Heart left ventricle (tissue), 16 donors: ENCODE data around the gene AQP2. TPM values are rescaled to one million over a fixed set of nuclear protein-coding genes. Genes with fewer than 3 reads are reported as not detected.

Experiments
- ATAC-seq, 4 donors: fragments of 200-7000 bp; cut with Tn5 transposase; one replicate each; pipeline ENCODE4 v1.9.1; 2020 to 2022; ENCODE audit warnings: moderate library complexity in 4 of 4, mild to moderate bottlenecking in 3 of 4, moderate number of reproducible peaks in 1 of 4
- DNase-seq, 5 donors: peaks; one replicate each; pipeline ENCODE4 v3.0.0-alpha.2; 2020
- H3K27ac ChIP-seq, 12 donors: fragments of 200-600 bp; sonication (generic) in 4 of 12; one replicate each; pipeline versions ENCODE4 v1.5.0 to v1.8.0; 2016 to 2022; ENCODE audit warnings: mild to moderate bottlenecking in 2 of 12
- H3K27me3 ChIP-seq, 9 donors: fragments of 200-600 bp; sonication (generic) in 2 of 9; one replicate each; pipeline versions ENCODE4 v1.5.1 to v1.8.0; 2016 to 2022; ENCODE audit warnings: mild to moderate bottlenecking in 3 of 9
- H3K36me3 ChIP-seq, 9 donors: fragments of 200-600 bp; sonication (generic) in 2 of 9; one replicate each; pipeline versions ENCODE4 v1.5.0 to v1.8.0; 2018 to 2022; ENCODE audit warnings: mild to moderate bottlenecking in 2 of 9
- H3K4me1 ChIP-seq, 12 donors: fragments of 200-600 bp; sonication (generic) in 4 of 12; one replicate each; pipeline versions ENCODE4 v1.5.0 to v1.8.0; 2016 to 2022; ENCODE audit warnings: mild to moderate bottlenecking in 3 of 12
- H3K4me3 ChIP-seq, 12 donors: fragments of 200-600 bp; sonication (generic) in 4 of 12; one replicate each; pipeline versions ENCODE4 v1.5.0 to v1.8.0; 2017 to 2022; ENCODE audit warnings: mild to moderate bottlenecking in 9 of 12, moderate library complexity in 4 of 12
- H3K9me3 ChIP-seq, 12 donors: fragments of 200-600 bp; sonication (generic) in 4 of 12; one replicate each; pipeline versions ENCODE4 v1.5.0 to v1.8.0; 2016 to 2022; ENCODE audit warnings: mild to moderate bottlenecking in 1 of 12
- POLR2A ChIP-seq, 2 donors: fragments of 450-650 bp; IDR thresholded peaks; one replicate each; pipeline ENCODE4 v1.6.1; 2017; ENCODE audit warnings: antibody characterized with exemption in 2 of 2, mild to moderate bottlenecking in 2 of 2, moderate library complexity in 2 of 2
- WGBS, 4 donors: extraction: QIAGEN DNeasy Blood & Tissue Kit in 2 of 4; methylation state at CpG; one replicate each; pipeline versions ENCODE4 v1.1.5 to v1.1.7; 2013 to 2018; 5-methylcytosine and 5-hydroxymethylcytosine counted together
- intact Hi-C, 10 donors: fragments of 100-400 bp; cut with DNase I; formaldehyde crosslinking; loops; one replicate each; pipeline versions ENCODE4 v1.11.1 to v1.14.2; 2022
- polyA plus RNA-seq, 2 donors: library from polyadenylated mRNA; stranded (reverse); fragments of 200-250 nt; gene quantifications; one replicate each; pipeline ENCODE4 v1.2.3, GENCODE V29; 2013
- total RNA-seq, 9 donors: library from RNA; depleted of rRNA in 2 of 9; stranded (reverse); fragments of >200 nt in 2 of 9; fragmentation: NEBNext Ultra II Directional in 3 of 9; extraction: Animal tissue kit (Norgen Biotek cat#: 25700) in 3 of 9; gene quantifications; one replicate each; pipeline versions ENCODE4 v1.1.0 to v1.2.4, GENCODE V29; 2016 to 2023
- TF ChIP-seq, protein P1 (sequence below), 12 donors: fragments of 200-600 bp; sonication (generic) in 4 of 12; IDR thresholded peaks; one replicate each; pipeline versions ENCODE4 v1.5.0 to v1.8.0; 2018 to 2022; ENCODE audit warnings: antibody characterized with exemption in 12 of 12, mild to moderate bottlenecking in 5 of 12
- donor health status: ischemic (EF 13 %, LVEDD 7.1; RV severe dilation, severe dysfunction).
- donor health status: healthy with polysubstance abuse.
- donor health status: DM: no; HTN: yes; CAD: no.
- donor health status: DM: no; HTN: no; CAD: no.
- donor health status: ischemic (EF 25% LVEDD 6.9; RV normal size, moderate dysfunction).
- donor health status: ischemic (EF 25% LVEDD 5.7; RV mildly dilated, moderate dysfunction).
- donor health status: healthy.
- donor health status: DM: yes; HTN: yes; CAD: no.
- donor health status: ischemic (EF 35%, LVEDD 5.7; RV mildly dilated, moderate dysfunction).
- donor health status: nonischemic (EF 11% LVEDD 7.7; RV severe dilation, severe dysfunction).
- donor health status: DM: yes; HTN: yes; CAD: no.
- donor health status: PGD.
- donor health status: ischemic (EF 29% LVEDD 5.4; RV normal size, mild dysfunction).
- donor health status: nonischemic (EF 23%, LVEDD 6.1; RV moderate dilation, normal function).

The AQP2 gene
- total and polyA plus RNA-seq, 11 donors = not detected

DNA sequence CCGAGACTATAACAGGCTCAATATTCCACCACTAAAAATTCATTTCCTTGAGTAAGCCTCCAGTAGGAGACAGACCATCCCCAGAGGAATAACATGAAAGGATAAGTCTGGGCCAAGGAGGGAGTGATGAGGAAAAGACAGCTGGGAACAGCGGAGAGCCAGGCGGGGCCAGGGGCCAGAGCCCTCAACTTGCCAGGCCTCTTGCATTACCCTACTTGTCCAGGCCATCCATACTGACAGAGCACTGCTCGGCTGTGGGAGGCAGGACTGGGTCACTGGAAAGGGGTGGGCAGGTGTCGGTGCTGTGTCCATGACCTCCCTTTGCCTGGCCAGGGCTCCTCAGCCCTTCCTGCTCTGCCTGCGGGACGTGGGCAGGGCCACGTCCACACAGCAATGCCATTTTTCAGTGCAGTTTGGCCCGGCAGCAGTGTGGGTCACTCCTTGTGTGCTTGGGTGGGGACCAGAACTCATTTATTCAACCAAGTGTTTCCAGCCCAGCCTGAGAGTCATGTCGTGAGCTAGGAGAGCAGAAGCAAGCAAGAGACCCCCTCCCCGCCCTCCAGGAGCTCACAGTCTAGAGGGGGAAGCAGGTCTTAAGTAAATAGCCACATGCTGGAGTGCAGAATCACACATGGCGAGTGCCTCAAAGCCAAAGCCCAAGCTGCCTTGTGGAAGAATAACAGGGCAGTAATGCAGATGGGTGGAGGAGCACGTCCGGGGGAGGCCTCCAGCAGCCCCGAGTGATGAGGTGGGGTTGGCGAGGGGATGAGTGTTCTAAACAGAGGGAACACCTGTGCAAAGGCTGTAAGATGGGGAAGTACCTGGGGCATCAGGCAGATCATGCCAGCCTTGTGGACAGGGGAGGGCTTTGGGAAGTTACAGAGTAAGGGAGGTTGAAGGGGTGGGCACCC, 37.9 kb upstream of the AQP2 start:
- H3K27ac ChIP-seq = no peak overlapping the region
- no peaks in the 10 kb centered on the region for H3K9me3 ChIP-seq
- H3K27me3 ChIP-seq = peaks cover 0 to 5% (median 0%) of the 10 kb centered on the region in 9 donors
- no peak overlapping the region for H3K4me3 ChIP-seq
- no peaks in the 10 kb centered on the region for H3K36me3 ChIP-seq
- no peak for TF ChIP-seq POLR2A (IDR thresholded peaks at IDR 0.05)
- TF ChIP-seq, protein P1, sequence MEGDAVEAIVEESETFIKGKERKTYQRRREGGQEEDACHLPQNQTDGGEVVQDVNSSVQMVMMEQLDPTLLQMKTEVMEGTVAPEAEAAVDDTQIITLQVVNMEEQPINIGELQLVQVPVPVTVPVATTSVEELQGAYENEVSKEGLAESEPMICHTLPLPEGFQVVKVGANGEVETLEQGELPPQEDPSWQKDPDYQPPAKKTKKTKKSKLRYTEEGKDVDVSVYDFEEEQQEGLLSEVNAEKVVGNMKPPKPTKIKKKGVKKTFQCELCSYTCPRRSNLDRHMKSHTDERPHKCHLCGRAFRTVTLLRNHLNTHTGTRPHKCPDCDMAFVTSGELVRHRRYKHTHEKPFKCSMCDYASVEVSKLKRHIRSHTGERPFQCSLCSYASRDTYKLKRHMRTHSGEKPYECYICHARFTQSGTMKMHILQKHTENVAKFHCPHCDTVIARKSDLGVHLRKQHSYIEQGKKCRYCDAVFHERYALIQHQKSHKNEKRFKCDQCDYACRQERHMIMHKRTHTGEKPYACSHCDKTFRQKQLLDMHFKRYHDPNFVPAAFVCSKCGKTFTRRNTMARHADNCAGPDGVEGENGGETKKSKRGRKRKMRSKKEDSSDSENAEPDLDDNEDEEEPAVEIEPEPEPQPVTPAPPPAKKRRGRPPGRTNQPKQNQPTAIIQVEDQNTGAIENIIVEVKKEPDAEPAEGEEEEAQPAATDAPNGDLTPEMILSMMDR (IDR thresholded peaks at IDR 0.05) = no peak
- peak in 3 of 5 donors; percentile 48 to 72 (median 68) for DNase-seq
- 70 to 77% (median 76%) methylated on average over 16 of the region's 16 CpGs for WGBS, 4 donors
- peaks cover 0 to 8% (median 1%) of the 10 kb centered on the region in 12 donors for H3K4me1 ChIP-seq
- ATAC-seq = peak in 3 of 4 donors; percentile 64 to 90 (median 81)
- intact Hi-C loops = no loop called here

DNA sequence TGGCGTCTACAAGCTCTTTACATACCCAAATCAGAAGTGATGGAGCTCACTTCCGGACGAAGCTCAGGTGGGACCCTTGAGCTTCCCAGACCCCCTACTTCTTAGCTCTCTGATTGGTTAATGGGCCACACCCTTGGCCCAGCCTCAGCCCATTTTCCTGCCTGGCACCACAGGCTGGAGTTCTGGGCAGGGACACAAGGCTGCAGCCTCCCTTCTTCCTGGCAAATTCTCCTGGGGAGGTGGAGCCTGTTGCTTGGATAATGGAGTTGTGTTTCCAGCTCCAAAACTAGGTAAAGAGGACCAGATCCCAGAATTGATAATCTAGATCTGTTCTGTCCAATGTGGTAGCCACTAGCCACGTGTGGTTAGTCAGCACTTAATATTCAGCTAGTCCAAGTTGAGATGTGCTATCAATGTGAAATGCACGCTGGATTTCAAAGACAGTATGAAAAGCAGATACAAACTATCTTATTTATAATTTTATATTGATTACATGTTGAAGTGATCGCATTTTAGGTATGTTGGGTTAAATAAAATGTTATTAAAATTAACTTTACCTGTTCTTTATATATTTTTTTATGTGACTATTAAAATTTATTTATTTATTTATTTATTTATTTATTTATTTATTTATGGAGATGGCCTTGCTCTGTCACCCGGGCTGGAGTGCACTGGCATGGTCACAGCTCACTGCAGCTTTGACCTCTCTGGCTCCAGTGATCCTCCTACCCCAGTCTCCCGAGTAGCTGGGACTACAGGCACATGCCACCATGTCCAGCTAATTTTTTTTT, 34.2 kb upstream of the AQP2 start:
- 85 to 86% (median 86%) methylated on average over 8 of the region's 8 CpGs for WGBS, 4 donors
- Histone ChIP-seq H3K27ac (no peak overlapping the region), H3K9me3 (no peaks in the 10 kb centered on the region), H3K27me3 (peaks cover 0 to 11% (median 0%) of the 10 kb centered on the region in 9 donors), H3K36me3 (no peaks in the 10 kb centered on the region), H3K4me3 (no peak overlapping the region), H3K4me1 (peaks cover 0 to 11% (median 4%) of the 10 kb centered on the region in 12 donors)
- peak in 1 of 5 donors; percentile 25 for DNase-seq
- no peak for ATAC-seq
- intact Hi-C loops = no loop called here
- TF ChIP-seq, protein P1 (IDR thresholded peaks at IDR 0.05) = no peak
- no peak for TF ChIP-seq POLR2A (IDR thresholded peaks at IDR 0.05)

DNA sequence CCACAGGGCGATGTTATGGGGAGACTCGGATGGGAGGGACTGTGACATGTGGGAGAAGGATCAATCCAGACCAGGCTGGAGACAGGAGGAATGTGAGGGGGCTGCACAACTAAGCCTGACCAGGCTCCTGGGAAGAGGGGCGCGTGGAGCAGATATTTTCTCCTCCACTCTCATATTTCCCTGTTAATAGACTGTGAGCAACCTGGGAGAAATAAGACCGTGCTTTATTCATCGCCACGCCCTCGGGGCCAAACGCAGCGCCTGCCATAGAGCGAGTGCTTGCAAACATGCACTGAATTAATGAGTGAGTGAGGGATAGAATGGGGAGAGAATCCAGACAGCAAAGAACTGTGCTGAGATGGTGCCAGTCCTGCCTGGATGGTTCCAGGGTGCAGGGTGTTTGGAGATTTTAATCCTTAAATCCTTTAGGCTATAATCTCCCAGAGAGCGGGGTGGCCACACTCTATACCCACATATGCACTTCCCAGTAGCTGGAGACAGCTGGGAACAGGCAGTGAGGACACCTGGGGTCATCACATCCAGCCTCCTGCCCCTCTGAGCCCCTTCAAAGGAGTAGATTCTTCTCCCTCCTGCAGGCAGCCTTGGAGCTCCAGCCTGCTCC, 33.3 kb upstream of the AQP2 start:
- intact Hi-C loops = no loop called here

More for the DNA sequence above, 33.3 kb upstream of the AQP2 start:
- 93 to 97% (median 93%) methylated on average over 12 of the region's 12 CpGs for WGBS, 4 donors
- ATAC-seq (no peak), DNase-seq (peak in 1 of 5 donors; percentile 14)
- Histone ChIP-seq H3K9me3 (no peaks in the 10 kb centered on the region), H3K4me3 (no peak overlapping the region), H3K27ac (no peak overlapping the region), H3K36me3 (no peaks in the 10 kb centered on the region), H3K27me3 (peaks cover 0 to 11% (median 0%) of the 10 kb centered on the region in 9 donors), H3K4me1 (peaks cover 0 to 13% (median 6%) of the 10 kb centered on the region in 12 donors)
- TF ChIP-seq, protein P1 (IDR thresholded peaks at IDR 0.05) = no peak
- TF ChIP-seq POLR2A (IDR thresholded peaks at IDR 0.05) = no peak
